ENCODE results near the gene LOXL1. TPM values are rescaled to one million over a fixed set of nuclear protein-coding genes. Genes with fewer than 3 reads are reported as not detected.

The LOXL1 gene
- total and polyA plus RNA-seq, 9 of the 15 experiments (the other 6 are each of a cell fraction or from before 2014, with no cell fraction given), result 0.14 TPM; not detected in 8

DNA sequence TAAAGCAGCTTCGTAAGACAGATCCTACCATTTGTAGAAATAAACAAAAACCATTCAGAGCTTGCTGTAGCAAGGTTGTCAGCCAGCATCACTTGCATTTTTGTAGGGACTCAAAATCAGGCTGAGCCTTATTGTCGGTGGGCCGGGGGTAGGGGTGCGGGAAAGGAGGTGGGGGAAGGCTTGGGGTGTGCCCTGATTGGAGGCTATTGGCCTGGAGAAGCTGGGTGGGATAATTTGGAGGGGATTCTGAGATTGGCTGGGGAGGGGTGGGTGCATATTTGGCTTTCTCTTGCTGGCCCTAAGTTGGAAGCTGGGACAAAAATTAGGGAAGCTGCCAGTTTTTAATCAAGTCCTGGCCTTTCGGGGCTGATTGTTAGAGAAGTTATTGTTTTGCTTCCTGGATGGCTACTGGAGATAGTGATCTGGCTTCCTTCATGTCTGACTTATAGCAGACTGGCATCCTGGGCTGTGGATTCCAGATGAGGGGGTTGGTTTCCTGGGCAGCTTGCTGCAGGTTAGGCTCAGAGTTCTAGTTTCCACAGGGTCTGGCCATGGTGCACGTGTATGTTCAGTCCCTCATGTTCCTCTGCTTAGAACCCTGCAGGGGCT is 43.0 kb downstream of the LOXL1 start (continued):
- TF ChIP-seq MTA1 (IDR thresholded peaks at IDR 0.05; ENCODE audit: borderline replicate concordance) (no peak), ZNF140 (CRISPR knock-in tag; IDR thresholded peaks at IDR 0.05) (no peak), ZNF830 (CRISPR knock-in tag; IDR thresholded peaks at IDR 0.05) (no peak), NR4A1 (CRISPR knock-in tag; IDR thresholded peaks at IDR 0.05) (no peak), NR4A1 (tag; IDR thresholded peaks at IDR 0.05) (no peak), ZNF695 (CRISPR knock-in tag; IDR thresholded peaks at IDR 0.05) (no peak), E4F1 (CRISPR knock-in tag; IDR thresholded peaks at IDR 0.05; ENCODE audit: borderline replicate concordance) (no peak), HOXB6 (CRISPR knock-in tag; IDR thresholded peaks at IDR 0.05; ENCODE audit: borderline replicate concordance) (no peak), GTF3C2 (IDR thresholded peaks at IDR 0.05; ENCODE audit: borderline replicate concordance, extremely low read depth, insufficient read length) (no peak), THRA (IDR thresholded peaks at IDR 0.05) (no peak), MAFK (IDR thresholded peaks at IDR 0.05; ENCODE audit: low read length) (no peak)
- TF ChIP-seq, protein P1, sequence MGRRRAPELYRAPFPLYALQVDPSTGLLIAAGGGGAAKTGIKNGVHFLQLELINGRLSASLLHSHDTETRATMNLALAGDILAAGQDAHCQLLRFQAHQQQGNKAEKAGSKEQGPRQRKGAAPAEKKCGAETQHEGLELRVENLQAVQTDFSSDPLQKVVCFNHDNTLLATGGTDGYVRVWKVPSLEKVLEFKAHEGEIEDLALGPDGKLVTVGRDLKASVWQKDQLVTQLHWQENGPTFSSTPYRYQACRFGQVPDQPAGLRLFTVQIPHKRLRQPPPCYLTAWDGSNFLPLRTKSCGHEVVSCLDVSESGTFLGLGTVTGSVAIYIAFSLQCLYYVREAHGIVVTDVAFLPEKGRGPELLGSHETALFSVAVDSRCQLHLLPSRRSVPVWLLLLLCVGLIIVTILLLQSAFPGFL (CRISPR knock-in tag; IDR thresholded peaks at IDR 0.05), result no peak

Data from K562 (cell line).